Measurements from ENCODE around the gene ZBTB25.

ZBTB25 gene

DNA sequence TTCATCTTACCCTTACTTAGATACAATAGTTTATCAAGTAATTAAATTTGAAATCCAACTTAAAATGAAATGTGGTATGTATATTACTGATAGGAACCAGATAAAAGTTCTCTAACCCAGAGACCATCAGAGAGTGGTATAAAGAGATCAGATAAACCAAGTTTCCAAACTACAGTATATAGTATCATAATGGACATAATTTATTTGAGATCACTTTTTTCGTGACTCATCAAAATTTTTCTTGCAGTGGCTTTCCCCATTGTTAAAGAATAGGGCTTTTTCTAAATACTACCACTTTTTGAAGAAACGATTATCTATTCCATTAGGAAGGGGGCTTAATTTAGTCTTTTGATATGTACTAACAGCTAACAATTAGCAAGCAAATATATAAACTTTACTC, 21.7 kb upstream of the ZBTB25 start:
- ATAC-seq: no peak; the same call in 2 of the 3 replicates
- TF ChIP-seq CSDC2 (CRISPR knock-in tag; IDR thresholded peaks at IDR 0.05) (no peak), GLIS3 (CRISPR knock-in tag; IDR thresholded peaks at IDR 0.05) (no peak), ESRRG (CRISPR knock-in tag; IDR thresholded peaks at IDR 0.05) (no peak), ISL1 (CRISPR knock-in tag; IDR thresholded peaks at IDR 0.05) (peak; percentile 69), ARNTL (CRISPR knock-in tag; IDR thresholded peaks at IDR 0.05; ENCODE audit: borderline replicate concordance, low read depth) (no peak)

- no peak for ATAC-seq
- TF ChIP-seq BACH2 (CRISPR knock-in tag; IDR thresholded peaks at IDR 0.05; ENCODE audit: borderline replicate concordance) (no peak), OSR1 (CRISPR knock-in tag; IDR thresholded peaks at IDR 0.05) (no peak), SNAI2 (CRISPR knock-in tag; IDR thresholded peaks at IDR 0.05) (no peak), TCF4 (CRISPR knock-in tag; IDR thresholded peaks at IDR 0.05; ENCODE audit: borderline replicate concordance) (no peak), PPARA (CRISPR knock-in tag; IDR thresholded peaks at IDR 0.05; ENCODE audit: borderline replicate concordance) (no peak), PATZ1 (CRISPR knock-in tag; IDR thresholded peaks at IDR 0.05; ENCODE audit: borderline replicate concordance) (no peak), ZC3H10 (CRISPR knock-in tag; IDR thresholded peaks at IDR 0.05) (no peak), ZNF8 (CRISPR knock-in tag; IDR thresholded peaks at IDR 0.05) (no peak), ZNF70 (CRISPR knock-in tag; IDR thresholded peaks at IDR 0.05) (no peak), ARNTL (CRISPR knock-in tag; IDR thresholded peaks at IDR 0.05; ENCODE audit: borderline replicate concordance, low read depth) (no peak), ISL1 (CRISPR knock-in tag; IDR thresholded peaks at IDR 0.05) (no peak), ZNF565 (CRISPR knock-in tag; conservative IDR thresholded peaks at IDR 0.05; ENCODE audit: low read depth) (no peak), CSDC2 (CRISPR knock-in tag; IDR thresholded peaks at IDR 0.05) (no peak), ZFP3 (CRISPR knock-in tag; IDR thresholded peaks at IDR 0.05) (no peak)
- TF ChIP-seq, protein P1, sequence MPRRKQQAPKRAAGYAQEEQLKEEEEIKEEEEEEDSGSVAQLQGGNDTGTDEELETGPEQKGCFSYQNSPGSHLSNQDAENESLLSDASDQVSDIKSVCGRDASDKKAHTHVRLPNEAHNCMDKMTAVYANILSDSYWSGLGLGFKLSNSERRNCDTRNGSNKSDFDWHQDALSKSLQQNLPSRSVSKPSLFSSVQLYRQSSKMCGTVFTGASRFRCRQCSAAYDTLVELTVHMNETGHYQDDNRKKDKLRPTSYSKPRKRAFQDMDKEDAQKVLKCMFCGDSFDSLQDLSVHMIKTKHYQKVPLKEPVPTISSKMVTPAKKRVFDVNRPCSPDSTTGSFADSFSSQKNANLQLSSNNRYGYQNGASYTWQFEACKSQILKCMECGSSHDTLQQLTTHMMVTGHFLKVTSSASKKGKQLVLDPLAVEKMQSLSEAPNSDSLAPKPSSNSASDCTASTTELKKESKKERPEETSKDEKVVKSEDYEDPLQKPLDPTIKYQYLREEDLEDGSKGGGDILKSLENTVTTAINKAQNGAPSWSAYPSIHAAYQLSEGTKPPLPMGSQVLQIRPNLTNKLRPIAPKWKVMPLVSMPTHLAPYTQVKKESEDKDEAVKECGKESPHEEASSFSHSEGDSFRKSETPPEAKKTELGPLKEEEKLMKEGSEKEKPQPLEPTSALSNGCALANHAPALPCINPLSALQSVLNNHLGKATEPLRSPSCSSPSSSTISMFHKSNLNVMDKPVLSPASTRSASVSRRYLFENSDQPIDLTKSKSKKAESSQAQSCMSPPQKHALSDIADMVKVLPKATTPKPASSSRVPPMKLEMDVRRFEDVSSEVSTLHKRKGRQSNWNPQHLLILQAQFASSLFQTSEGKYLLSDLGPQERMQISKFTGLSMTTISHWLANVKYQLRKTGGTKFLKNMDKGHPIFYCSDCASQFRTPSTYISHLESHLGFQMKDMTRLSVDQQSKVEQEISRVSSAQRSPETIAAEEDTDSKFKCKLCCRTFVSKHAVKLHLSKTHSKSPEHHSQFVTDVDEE (CRISPR knock-in tag; IDR thresholded peaks at IDR 0.05): no peak
- TF ChIP-seq, protein P2, sequence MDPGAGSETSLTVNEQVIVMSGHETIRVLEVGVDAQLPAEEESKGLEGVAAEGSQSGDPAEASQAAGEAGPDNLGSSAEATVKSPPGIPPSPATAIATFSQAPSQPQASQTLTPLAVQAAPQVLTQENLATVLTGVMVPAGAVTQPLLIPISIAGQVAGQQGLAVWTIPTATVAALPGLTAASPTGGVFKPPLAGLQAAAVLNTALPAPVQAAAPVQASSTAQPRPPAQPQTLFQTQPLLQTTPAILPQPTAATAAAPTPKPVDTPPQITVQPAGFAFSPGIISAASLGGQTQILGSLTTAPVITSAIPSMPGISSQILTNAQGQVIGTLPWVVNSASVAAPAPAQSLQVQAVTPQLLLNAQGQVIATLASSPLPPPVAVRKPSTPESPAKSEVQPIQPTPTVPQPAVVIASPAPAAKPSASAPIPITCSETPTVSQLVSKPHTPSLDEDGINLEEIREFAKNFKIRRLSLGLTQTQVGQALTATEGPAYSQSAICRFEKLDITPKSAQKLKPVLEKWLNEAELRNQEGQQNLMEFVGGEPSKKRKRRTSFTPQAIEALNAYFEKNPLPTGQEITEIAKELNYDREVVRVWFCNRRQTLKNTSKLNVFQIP (CRISPR knock-in tag; IDR thresholded peaks at IDR 0.05; ENCODE audit: borderline replicate concordance, low read depth): no peak
Measured at GRCh38 chr14:64522591-64523355, 19.1 kb upstream of the ZBTB25 start.

- no peak for ATAC-seq
- TF ChIP-seq ISL1 (CRISPR knock-in tag; IDR thresholded peaks at IDR 0.05): no peak
- TF ChIP-seq, protein P3, sequence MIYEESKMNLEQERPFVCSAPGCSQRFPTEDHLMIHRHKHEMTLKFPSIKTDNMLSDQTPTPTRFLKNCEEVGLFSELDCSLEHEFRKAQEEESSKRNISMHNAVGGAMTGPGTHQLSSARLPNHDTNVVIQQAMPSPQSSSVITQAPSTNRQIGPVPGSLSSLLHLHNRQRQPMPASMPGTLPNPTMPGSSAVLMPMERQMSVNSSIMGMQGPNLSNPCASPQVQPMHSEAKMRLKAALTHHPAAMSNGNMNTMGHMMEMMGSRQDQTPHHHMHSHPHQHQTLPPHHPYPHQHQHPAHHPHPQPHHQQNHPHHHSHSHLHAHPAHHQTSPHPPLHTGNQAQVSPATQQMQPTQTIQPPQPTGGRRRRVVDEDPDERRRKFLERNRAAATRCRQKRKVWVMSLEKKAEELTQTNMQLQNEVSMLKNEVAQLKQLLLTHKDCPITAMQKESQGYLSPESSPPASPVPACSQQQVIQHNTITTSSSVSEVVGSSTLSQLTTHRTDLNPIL (CRISPR knock-in tag; IDR thresholded peaks at IDR 0.05; ENCODE audit: low read depth): no peak
- TF ChIP-seq, protein P4, sequence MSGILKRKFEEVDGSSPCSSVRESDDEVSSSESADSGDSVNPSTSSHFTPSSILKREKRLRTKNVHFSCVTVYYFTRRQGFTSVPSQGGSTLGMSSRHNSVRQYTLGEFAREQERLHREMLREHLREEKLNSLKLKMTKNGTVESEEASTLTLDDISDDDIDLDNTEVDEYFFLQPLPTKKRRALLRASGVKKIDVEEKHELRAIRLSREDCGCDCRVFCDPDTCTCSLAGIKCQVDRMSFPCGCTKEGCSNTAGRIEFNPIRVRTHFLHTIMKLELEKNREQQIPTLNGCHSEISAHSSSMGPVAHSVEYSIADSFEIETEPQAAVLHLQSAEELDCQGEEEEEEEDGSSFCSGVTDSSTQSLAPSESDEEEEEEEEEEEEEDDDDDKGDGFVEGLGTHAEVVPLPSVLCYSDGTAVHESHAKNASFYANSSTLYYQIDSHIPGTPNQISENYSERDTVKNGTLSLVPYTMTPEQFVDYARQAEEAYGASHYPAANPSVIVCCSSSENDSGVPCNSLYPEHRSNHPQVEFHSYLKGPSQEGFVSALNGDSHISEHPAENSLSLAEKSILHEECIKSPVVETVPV (CRISPR knock-in tag; IDR thresholded peaks at IDR 0.05): no peak
- no peak for TF ChIP-seq TOX (CRISPR knock-in tag; IDR thresholded peaks at IDR 0.05; ENCODE audit: borderline replicate concordance)
- no peak for TF ChIP-seq ZNF8 (CRISPR knock-in tag; IDR thresholded peaks at IDR 0.05)
- TF ChIP-seq PATZ1 (CRISPR knock-in tag; IDR thresholded peaks at IDR 0.05; ENCODE audit: borderline replicate concordance): no peak
- no peak for TF ChIP-seq ZNF70 (CRISPR knock-in tag; IDR thresholded peaks at IDR 0.05)
- TF ChIP-seq PPARA (CRISPR knock-in tag; IDR thresholded peaks at IDR 0.05; ENCODE audit: borderline replicate concordance): no peak
- no peak for TF ChIP-seq SNAI2 (CRISPR knock-in tag; IDR thresholded peaks at IDR 0.05)
- TF ChIP-seq GLIS3 (CRISPR knock-in tag; IDR thresholded peaks at IDR 0.05): no peak
- TF ChIP-seq CSDC2 (CRISPR knock-in tag; IDR thresholded peaks at IDR 0.05): no peak
- no peak for TF ChIP-seq ZFP30 (CRISPR knock-in tag; IDR thresholded peaks at IDR 0.05)
- TF ChIP-seq, protein P1 (CRISPR knock-in tag; IDR thresholded peaks at IDR 0.05): no peak
- TF ChIP-seq RARB (CRISPR knock-in tag; IDR thresholded peaks at IDR 0.05): no peak
- no peak for TF ChIP-seq ARNTL (CRISPR knock-in tag; IDR thresholded peaks at IDR 0.05; ENCODE audit: borderline replicate concordance, low read depth)
Measured at GRCh38 chr14:64520699-64521098, 17.1 kb upstream of the ZBTB25 start.
